Effector memory CD4-positive, alpha-beta T cell (primary cell): ENCODE results near the gene PTPMT1.
"Not testable (repeated sequence)": the region's sequence is repeated elsewhere in the genome, so short reads cannot be mapped to it uniquely, and the experiment has no call there.

ENCODE experiments used
- DNase-seq, 3 donors: peaks; one replicate each; pipeline ENCODE4 v3.0.0-alpha.2; 2020
- H3K27ac ChIP-seq: 2 replicates; pipeline ENCODE4 v1.7.0; 2013; ENCODE audit warnings: mild to moderate bottlenecking, low read length, moderate library complexity; ENCODE audit not compliant: insufficient read depth, poor library complexity, severe bottlenecking
- H3K27me3 ChIP-seq: replicated peaks from 2 replicates; pipeline ENCODE4 v1.7.0; 2013; ENCODE audit warnings: mild to moderate bottlenecking, low read length; ENCODE audit not compliant: insufficient read depth, control insufficient read depth, poor library complexity, severe bottlenecking
- H3K36me3 ChIP-seq: 2 replicates; pipeline ENCODE4 v1.7.0; 2013; ENCODE audit warnings: mild to moderate bottlenecking, low read length, moderate library complexity; ENCODE audit not compliant: control insufficient read depth, insufficient read depth
- H3K4me1 ChIP-seq: 2 replicates; pipeline ENCODE4 v1.7.0; 2013; ENCODE audit warnings: low read length, mild to moderate bottlenecking; ENCODE audit not compliant: control insufficient read depth, insufficient read depth, poor library complexity, severe bottlenecking
- H3K4me3 ChIP-seq: 2 replicates; pipeline ENCODE4 v1.7.0; 2013; ENCODE audit warnings: low read length, low read depth, mild to moderate bottlenecking; ENCODE audit not compliant: insufficient read depth, poor library complexity, severe bottlenecking
- H3K9me3 ChIP-seq: 2 replicates; pipeline ENCODE4 v1.7.0; 2013; ENCODE audit warnings: mild to moderate bottlenecking, low read length, moderate library complexity; ENCODE audit not compliant: control insufficient read depth

Gene PTPMT1

GRCh38 chr11:47546274-47546673, 19.1 kb upstream of the PTPMT1 start:
- H3K27ac ChIP-seq, H3K36me3 ChIP-seq, DNase-seq, H3K9me3 ChIP-seq, H3K27me3 ChIP-seq, H3K4me3 ChIP-seq: not testable (repeated sequence)
- peaks cover 11% of the 10 kb centered on the region for H3K4me1 ChIP-seq

DNA sequence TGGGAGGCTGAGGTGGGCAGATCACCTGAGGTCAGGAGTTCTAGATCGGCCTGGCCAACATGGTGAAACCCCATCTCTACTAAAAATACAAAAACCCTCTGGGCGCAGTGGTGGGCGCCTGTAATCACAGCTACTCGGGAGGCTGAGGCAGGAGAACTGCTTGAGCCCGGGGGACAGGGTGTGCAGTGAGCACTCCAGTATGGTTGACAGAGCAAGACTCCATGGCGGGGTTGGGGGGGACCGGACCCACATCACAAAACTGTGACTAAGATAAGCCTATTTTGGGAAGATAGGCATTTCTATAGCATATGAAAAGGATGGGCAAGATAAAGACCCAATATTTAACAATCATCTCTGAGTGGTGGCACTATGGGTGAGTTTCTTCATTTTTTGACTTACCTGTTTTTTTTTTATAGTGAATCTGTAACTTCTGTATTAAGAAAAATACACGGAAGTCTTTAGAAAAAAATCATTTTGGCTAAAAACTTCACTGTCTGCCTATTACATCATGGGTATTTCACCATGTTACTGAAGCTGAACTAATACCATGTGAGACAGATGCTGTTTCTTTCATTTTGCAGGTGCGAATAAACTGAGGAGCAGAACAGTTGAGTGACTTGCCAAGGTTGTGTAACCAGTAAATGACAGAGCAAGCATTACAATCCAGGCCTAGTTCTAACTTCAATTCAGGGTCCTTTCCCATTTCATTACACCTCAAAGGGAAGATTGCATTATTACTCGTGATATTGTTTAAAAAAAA, 14.9 kb upstream of the PTPMT1 start:
- no peaks in the 10 kb centered on the region for H3K36me3 ChIP-seq
- no peaks in the 10 kb centered on the region for H3K9me3 ChIP-seq
- peaks cover 14% of the 10 kb centered on the region for H3K4me1 ChIP-seq
- H3K27ac ChIP-seq, result peak overlapping the region; percentile 83
- H3K4me3 ChIP-seq, result no peak overlapping the region
- H3K27me3 ChIP-seq, result no peaks in the 10 kb centered on the region
- no peak for DNase-seq

- DNase-seq, result no peak
- Histone ChIP-seq H3K4me1 (peaks cover 14% of the 10 kb centered on the region), H3K4me3 (peak overlapping the region; percentile 64), H3K27ac (peak overlapping the region; percentile 83), H3K36me3 (no peaks in the 10 kb centered on the region), H3K9me3 (no peaks in the 10 kb centered on the region), H3K27me3 (no peaks in the 10 kb centered on the region)
These were observed 14.3 kb upstream of the PTPMT1 start for GRCh38 chr11:47551086-47551485.

GRCh38 chr11:47552056-47552565, 13.3 kb upstream of the PTPMT1 start:
- peaks cover 14% of the 10 kb centered on the region for H3K4me1 ChIP-seq
- H3K27me3 ChIP-seq, result no peaks in the 10 kb centered on the region
- DNase-seq, result peak in 1 of 3 donors; percentile 10
- no peaks in the 10 kb centered on the region for H3K9me3 ChIP-seq
- H3K36me3 ChIP-seq, result no peaks in the 10 kb centered on the region
- peak overlapping the region; percentile 83 for H3K27ac ChIP-seq
- H3K4me3 ChIP-seq, result peak overlapping the region; percentile 64

- peaks cover 14% of the 10 kb centered on the region for H3K4me1 ChIP-seq
- H3K4me3 ChIP-seq, result peak within 1 kb of the TSS; percentile 64
- H3K27ac ChIP-seq, result peak within 1 kb of the TSS; percentile 83
- no peaks in the 10 kb centered on the region for H3K36me3 ChIP-seq
- H3K27me3 ChIP-seq, result no peaks in the 10 kb centered on the region
- no peaks in the 10 kb centered on the region for H3K9me3 ChIP-seq
- peak; percentile 84 to 87 (median 87) for DNase-seq
These were observed 12.6 kb upstream of the PTPMT1 start, which contains the start of gene CELF1 for GRCh38 chr11:47552566-47553405. Gene CELF1, minus strand, starts transcription at chr11:47553132. Its CDS starts 53,609 bp downstream, at chr11:47499523.

DNA sequence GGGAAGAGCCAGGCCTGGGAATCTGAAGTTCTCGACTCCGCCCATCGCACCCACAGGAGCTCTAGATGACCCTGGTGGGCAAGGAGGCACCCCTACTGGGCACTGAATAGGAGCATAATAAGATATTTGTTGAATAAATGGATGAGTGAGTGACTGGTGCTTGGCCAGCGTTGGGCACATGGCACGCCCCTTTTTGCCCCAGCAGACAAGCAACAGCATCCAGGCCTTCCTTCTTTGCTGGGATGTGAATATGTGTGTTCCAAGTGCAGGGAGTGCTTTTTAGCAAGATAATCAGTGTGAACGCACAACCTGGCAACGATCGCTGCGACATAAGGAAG, 12.0 kb upstream of the PTPMT1 start:
- H3K4me1 ChIP-seq, result peaks cover 14% of the 10 kb centered on the region
- H3K4me3 ChIP-seq, result peak overlapping the region; percentile 53
- H3K36me3 ChIP-seq, result no peaks in the 10 kb centered on the region
- no peaks in the 10 kb centered on the region for H3K9me3 ChIP-seq
- H3K27ac ChIP-seq, result peak overlapping the region; percentile 57
- DNase-seq, result no peak
- no peaks in the 10 kb centered on the region for H3K27me3 ChIP-seq

DNA sequence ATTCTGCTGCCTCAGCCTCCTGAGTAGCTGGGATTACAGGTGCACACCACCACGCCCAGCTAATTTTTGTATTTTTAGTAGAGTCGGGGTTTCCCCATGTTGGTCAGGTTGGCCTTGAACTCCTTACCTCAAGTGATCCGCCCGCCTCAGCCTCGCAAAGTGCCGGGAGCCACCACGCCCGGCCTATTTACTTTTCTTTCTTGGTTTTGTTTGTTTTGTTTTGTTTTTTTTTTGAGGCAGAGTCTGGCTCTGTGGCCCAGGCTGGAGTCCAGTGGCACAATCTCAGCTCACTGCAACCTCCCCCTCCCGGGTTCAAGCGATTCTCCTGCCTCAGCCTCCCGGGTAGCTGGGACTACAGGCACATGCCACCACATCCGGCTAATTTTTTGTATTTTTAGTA, 8.4 kb upstream of the PTPMT1 start:
- not testable (repeated sequence) for H3K9me3 ChIP-seq, H3K4me3 ChIP-seq, DNase-seq, H3K36me3 ChIP-seq, H3K27ac ChIP-seq, H3K4me1 ChIP-seq, H3K27me3 ChIP-seq

DNA sequence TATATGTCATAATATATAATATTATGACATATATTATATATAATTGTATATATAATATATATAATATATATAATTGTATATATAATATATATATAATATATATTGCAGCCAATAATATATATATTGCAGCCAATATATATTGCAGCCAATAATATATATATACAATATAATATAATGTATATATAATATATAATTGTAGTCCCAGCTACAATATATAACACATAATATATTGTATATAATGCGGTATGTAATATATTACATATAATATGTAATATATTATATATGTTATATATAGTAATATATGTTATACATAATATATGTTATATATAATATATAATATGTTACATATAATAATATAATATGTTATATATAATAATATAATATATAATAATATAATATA, 6.7 kb upstream of the PTPMT1 start:
- Histone ChIP-seq H3K4me3 (no peak overlapping the region), H3K36me3 (no peaks in the 10 kb centered on the region), H3K4me1 (no peaks in the 10 kb centered on the region), H3K9me3 (no peaks in the 10 kb centered on the region), H3K27me3 (no peaks in the 10 kb centered on the region), H3K27ac (no peak overlapping the region)
- DNase-seq, result no peak

GRCh38 chr11:47560426-47560825, 5.0 kb upstream of the PTPMT1 start:
- H3K4me3 ChIP-seq, result no peak overlapping the region
- no peak for DNase-seq

DNA sequence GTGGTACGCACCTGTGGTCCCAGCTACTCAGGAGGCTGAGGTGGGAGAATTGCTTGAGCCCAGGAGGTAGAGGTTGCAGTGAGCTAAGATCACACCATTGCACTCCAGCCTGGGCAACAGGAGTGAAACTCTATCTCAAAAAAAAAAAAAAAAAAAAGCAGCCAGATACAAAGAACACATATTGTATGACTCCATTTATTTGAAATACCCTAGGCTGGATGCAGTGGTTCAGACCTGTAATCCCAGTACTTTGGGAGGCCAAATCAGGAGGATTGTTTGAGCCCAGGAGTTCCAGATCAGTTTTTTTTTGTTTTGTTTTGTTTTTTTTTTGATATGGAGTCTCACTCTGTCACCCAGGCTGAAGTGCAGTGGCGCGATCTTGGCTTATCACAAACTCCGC, 3.0 kb upstream of the PTPMT1 start:
- H3K36me3 ChIP-seq, H3K4me3 ChIP-seq, H3K27me3 ChIP-seq, H3K27ac ChIP-seq, DNase-seq, H3K9me3 ChIP-seq: not testable (repeated sequence)
- H3K4me1 ChIP-seq, result peaks cover 16% of the 10 kb centered on the region

More at GRCh38 chr11:47560426-47560825, 5.0 kb upstream of the PTPMT1 start:
- H3K27me3 ChIP-seq, result no peaks in the 10 kb centered on the region
- H3K9me3 ChIP-seq, result no peaks in the 10 kb centered on the region
- H3K4me1 ChIP-seq, result peaks cover 6% of the 10 kb centered on the region
- H3K27ac ChIP-seq, result no peak overlapping the region
- H3K36me3 ChIP-seq, result no peaks in the 10 kb centered on the region
